ENCODE data around the gene TANC1. TPM values are rescaled to one million over a fixed set of nuclear protein-coding genes. Genes with fewer than 3 reads are reported as not detected.

Gene TANC1
- total and polyA plus RNA-seq, 12 donors = 17.8 to 90.5 (median 70.0) TPM

DNA sequence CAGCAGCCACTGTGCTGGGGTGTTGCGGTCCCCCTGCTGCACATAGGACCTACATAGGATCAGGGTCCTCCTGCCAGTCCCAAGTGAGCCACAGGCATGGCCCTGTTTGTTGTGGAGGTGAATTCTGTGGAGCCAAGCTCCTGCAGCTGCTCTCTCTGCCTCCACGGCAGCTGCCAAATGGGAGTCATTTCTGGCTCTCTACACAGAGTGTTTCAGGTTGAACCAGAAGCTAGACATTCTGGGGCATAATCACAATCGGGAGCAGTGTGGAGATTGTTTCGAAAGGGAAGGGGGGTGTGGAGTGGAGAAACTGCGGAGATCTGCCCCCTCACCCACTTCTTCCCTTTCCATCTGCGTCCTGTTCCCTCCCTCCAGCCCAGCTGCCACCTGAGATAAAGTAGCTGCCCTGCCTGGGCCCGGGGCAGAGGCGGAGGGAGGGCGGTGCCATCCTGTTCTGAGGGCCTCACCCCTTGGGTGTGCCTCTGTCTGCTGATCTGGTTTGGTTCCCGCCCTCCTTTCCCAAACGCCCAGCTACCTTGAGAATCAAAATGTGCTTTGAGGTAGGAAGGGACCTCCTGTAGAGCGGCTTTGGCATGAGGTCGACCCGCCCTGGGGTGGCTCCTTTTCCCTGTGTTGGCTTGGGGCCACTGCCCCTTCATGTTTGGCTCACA, 178.7 kb downstream of the TANC1 start:
- intact Hi-C loops (cut with DNase I) = no loop called here
- peak; percentile 51 to 59 for DNase-seq
- H3K9me3 ChIP-seq = no peaks in the 10 kb centered on the region
- no peaks in the 10 kb centered on the region for H3K27me3 ChIP-seq
- 33 to 36% methylated on average over 14 of the region's 14 CpGs for WGBS, 2 donors
- peak overlapping the region in 9 of 10 donors; percentile 61 to 83 (median 78) for H3K27ac ChIP-seq
- H3K4me1 ChIP-seq = peaks cover 10 to 82% (median 57%) of the 10 kb centered on the region in 9 donors
- H3K36me3 ChIP-seq = peaks cover 0 to 26% (median 0%) of the 10 kb centered on the region in 9 donors
- TF ChIP-seq, protein P1, sequence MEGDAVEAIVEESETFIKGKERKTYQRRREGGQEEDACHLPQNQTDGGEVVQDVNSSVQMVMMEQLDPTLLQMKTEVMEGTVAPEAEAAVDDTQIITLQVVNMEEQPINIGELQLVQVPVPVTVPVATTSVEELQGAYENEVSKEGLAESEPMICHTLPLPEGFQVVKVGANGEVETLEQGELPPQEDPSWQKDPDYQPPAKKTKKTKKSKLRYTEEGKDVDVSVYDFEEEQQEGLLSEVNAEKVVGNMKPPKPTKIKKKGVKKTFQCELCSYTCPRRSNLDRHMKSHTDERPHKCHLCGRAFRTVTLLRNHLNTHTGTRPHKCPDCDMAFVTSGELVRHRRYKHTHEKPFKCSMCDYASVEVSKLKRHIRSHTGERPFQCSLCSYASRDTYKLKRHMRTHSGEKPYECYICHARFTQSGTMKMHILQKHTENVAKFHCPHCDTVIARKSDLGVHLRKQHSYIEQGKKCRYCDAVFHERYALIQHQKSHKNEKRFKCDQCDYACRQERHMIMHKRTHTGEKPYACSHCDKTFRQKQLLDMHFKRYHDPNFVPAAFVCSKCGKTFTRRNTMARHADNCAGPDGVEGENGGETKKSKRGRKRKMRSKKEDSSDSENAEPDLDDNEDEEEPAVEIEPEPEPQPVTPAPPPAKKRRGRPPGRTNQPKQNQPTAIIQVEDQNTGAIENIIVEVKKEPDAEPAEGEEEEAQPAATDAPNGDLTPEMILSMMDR (IDR thresholded peaks at IDR 0.05) = no peak
- H3K4me3 ChIP-seq = peak overlapping the region in 2 of 10 donors; percentile 3 to 4
- peak; percentile 71 to 91 (median 88) for ATAC-seq

DNA sequence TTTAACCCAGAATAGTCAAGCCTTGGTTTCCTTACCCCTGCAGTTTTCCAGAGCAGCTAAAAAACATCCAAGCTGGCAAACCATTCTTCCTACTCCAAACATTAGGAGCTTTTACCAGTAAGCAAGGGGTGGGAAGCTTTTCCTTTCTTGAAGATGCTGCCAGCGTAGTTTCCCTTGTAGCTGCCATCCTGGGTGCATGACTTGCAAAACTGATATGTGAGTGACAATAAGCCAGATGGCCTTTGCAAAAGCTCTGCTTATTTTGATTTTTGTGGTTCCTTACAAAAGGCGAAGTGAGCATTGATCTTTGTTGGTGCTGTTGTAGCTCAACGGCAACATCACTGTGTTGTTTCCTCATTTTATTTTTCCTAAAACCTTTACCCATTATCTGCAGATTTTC, 179.2 kb downstream of the TANC1 start:
- ATAC-seq (peak in 3 of 8 donors; percentile 1 to 3 (median 2)), DNase-seq (no peak)
- peaks cover 0 to 31% (median 0%) of the 10 kb centered on the region in 9 donors for H3K36me3 ChIP-seq
- no peaks in the 10 kb centered on the region for H3K27me3 ChIP-seq
- H3K27ac ChIP-seq = peak overlapping the region in 9 of 10 donors; percentile 61 to 83 (median 78)
- intact Hi-C loops (cut with DNase I) = no loop called here
- H3K4me3 ChIP-seq = peak overlapping the region in 1 of 10 donors; percentile 4
- 68 to 73% methylated on average over 3 of the region's 3 CpGs for WGBS, 2 donors
- TF ChIP-seq, protein P1 (IDR thresholded peaks at IDR 0.05) = no peak
- H3K9me3 ChIP-seq = no peaks in the 10 kb centered on the region
- H3K4me1 ChIP-seq = peaks cover 10 to 87% (median 57%) of the 10 kb centered on the region in 9 donors

GRCh38 chr2:159148901-159149300, 180.5 kb downstream of the TANC1 start:
- ATAC-seq (no peak), DNase-seq (no peak)
- Histone ChIP-seq H3K36me3 (peaks cover 0 to 43% (median 0%) of the 10 kb centered on the region in 9 donors), H3K9me3 (no peaks in the 10 kb centered on the region), H3K4me1 (peaks cover 10 to 92% (median 67%) of the 10 kb centered on the region in 9 donors), H3K27me3 (no peaks in the 10 kb centered on the region), H3K27ac (peak overlapping the region in 8 of 10 donors; percentile 49 to 83 (median 78)), H3K4me3 (peak overlapping the region in 2 of 10 donors; percentile 7 to 10)
- intact Hi-C loops (cut with DNase I) = no loop called here
- TF ChIP-seq, protein P1 (IDR thresholded peaks at IDR 0.05) = peak in 2 of 9 donors; percentile 6 to 16
- WGBS, 2 donors = 47% methylated on average over 8 of the region's 8 CpGs

DNA sequence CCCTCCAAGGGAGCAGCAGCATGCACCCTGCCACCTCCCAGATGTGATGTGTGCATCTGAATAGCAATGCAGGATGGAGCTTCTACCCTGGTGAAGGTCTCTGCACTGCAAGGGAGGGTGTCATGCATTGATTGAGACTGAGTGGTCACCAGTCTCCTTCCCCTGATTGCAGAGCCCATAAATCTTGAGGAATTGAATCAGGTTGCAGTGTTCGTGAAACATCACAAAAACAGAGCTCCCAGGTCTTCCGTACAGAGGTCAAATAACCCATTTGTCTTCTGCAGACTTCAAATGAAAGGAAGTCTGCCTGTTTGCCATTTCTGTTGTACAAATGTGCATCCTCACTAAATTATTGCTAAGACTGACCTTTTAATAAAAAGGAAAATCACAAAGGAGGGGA, 181.3 kb downstream of the TANC1 start:
- Histone ChIP-seq H3K4me3 (no peak overlapping the region), H3K27me3 (no peaks in the 10 kb centered on the region), H3K27ac (peak overlapping the region in 3 of 10 donors; percentile 81 to 83 (median 82)), H3K9me3 (no peaks in the 10 kb centered on the region), H3K4me1 (peaks cover 10 to 92% (median 71%) of the 10 kb centered on the region in 9 donors), H3K36me3 (peaks cover 0 to 52% (median 0%) of the 10 kb centered on the region in 9 donors)
- no peak for DNase-seq
- intact Hi-C loops (cut with DNase I) = no loop called here
- 61 to 83% methylated on average over 2 of the region's 2 CpGs for WGBS, 2 donors
- ATAC-seq = no peak
- TF ChIP-seq, protein P1 (IDR thresholded peaks at IDR 0.05) = no peak
